Putamen (tissue), 1 donor: ENCODE data around the gene ARHGAP26.
"Not testable (repeated sequence)": the region's sequence is repeated elsewhere in the genome, so short reads cannot be mapped to it uniquely, and the experiment has no call there.

ENCODE experiments used
- DNase-seq: peaks from one replicate; pipeline ENCODE4 v3.0.0-alpha.2; 2016; ENCODE audit warnings: low spot score

ARHGAP26 gene

DNA sequence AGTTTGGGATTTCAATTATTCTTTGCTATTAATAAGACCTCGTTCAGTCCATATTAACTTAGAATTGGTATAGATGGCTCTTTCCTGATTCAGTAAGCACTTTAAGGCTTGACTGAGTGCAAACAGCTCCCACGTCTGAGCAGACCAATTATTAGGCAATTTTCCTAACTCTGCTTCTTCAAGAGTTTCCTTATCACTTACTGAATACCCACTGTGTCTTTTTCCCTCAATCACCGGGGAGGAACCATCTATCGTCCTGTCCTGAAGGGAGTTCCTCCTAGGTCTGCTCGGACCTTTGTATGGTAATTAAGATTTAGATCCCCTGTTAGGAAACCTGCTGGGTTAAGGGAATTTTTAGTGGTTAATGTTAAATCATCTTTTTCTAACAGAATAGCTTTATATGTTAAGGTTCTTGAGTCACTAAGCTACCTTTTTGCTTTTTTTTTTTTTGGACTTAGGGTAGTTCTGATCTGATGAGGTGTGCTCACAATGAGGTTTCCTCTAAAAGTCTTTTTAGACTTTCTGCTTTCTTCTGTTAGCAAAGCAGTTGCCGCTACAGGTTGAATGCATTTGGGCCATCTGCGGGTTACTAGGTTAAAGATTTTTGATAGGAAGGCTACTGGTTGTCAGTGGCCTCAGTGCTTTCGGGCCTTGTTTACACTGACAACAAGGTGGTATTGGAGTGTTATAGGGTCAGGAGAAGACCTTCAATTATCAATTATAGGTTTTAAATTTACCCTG is 322.7 kb downstream of the ARHGAP26 start:
- DNase-seq: not testable (repeated sequence)

DNA sequence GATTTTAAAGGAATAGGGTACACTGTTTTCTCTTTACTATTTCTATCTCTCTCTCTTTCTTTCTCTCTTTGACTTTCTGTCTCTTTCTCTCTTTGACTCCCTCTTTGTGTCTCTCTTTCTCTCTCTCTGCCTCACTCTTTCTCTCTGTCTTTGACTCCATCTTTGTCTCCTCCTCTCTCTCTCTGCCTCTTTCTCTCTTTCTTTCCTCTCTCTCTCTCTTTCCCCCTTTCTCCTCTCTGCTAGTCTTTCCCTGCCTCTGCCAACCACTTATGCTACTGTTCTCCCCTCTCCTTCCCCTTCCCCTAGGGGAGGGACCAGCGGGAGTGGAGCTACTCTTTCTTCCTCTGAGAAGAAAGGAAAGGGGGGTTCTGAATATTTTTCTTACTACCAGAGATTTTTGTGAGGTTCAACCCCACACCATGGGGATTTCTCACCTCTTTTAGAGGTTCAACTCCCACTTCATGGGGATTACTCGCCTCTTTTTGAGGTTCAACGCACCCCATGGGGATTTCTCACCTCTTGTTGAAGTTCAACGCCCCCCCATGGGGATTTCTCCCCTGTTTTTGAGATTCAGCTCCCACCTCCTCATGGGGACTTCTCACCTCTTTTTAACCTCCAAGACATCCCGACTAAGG is 323.4 kb downstream of the ARHGAP26 start:
- DNase-seq: no peak

DNA sequence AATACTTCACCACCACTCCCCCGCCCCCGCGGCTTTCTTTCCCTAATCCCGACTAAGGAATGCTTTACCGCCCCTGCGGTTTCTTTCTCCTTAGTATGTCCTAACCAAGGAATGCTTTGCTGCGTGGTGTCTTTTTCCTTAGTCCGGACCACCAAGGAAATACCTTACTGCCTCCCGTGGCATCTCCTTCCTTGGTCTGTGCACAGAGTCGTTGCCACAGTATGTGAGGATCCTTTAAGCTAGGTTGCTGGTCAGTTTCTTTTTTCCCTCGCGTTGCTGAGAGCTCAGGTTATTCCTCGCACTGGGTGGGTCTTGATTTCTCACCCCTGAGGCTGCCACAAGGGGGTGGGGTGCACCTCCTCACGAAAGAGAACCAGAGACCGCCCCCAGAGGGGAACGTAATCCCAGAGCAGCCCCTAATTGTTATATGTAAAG is 323.9 kb downstream of the ARHGAP26 start:
- no peak for DNase-seq

DNA sequence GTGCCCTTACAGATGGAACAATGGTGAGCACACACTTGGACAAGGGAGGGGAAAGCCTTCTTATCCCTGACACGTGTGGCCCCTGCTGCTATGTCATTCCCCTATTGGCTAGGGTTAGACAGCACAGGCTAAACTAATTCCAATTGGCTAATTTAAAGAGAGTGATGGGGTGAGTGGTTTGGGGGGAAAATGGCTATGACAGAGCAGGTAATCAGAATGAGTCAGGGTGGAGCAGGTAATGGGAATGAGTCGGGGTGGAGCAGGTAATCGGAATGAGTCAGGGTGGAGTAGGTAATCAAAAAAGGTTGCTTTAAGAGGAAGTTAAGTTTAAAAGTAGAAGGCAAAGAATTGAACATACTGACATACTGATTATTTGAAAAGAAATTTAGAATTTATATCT is 324.4 kb downstream of the ARHGAP26 start:
- DNase-seq: not testable (repeated sequence)

DNA sequence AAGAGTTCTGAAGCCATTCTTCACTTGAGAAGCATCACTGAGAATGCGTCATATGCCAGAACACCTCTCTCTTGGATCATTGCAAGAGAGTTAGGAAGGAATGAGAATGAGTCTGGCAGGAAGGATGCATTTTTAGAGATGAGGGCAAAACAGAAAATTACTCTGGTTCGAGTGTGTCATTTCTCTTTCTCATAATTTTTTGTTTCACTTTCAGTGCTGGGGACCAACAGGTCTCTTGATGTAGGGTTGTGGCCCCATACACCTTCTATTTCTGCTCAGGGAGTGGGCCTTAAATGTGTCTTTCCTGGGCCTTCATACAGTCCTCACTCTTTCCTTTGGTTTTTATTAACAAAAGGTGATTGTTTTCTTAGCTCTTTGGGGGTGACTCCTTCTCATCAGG is 330.9 kb downstream of the ARHGAP26 start:
- DNase-seq: no peak

DNA sequence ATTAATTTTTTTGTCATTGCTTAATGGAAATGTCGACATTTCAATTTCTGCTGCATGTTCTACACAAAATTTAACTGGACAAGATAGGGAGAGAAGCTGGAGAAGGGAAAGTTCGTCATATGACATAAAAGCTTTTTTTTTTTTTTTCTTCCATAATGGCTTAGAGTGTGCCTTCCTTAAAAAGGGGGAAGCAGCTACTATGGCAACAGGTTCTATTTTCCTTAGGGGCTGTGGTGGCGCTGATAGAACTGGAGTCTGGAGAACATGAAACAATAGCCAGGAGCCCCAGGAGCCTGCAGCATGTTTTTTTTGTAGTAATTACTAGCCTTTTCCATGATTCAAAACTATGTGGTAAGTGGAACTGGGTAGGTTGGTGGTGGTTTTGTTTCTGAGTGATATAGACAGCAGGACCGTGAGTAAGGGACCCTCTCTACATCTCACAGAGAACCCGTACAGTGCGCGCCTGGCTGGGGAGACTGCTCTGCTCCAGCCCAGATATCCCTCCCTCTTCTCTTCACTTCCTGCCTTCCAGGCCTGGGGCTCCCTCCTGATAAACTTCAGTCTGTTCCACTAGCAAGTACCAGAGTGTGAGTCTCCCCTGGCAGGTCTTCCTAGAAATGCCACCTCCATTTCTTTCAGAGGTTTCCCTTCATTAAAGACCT is 331.7 kb downstream of the ARHGAP26 start:
- no peak for DNase-seq

DNA sequence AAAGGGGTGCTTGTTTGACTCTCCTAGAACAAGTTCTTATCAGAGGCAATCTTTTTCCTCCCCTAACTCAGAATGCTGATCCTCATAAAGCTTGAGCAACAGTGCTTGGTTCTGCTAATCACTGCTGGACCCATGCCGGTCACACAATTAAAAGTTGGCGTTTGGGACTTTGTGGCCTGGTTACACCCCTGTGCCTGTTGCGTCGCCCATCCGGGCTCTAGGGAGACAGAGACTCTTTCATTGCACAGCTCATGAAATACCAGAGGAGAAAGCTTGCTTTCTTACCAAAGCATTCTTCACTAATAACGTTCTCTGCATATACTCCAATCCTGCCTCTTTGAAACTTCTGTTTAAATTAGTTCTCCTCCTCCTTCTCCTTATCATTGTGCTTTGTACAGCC is 332.2 kb downstream of the ARHGAP26 start:
- DNase-seq: no peak

DNA sequence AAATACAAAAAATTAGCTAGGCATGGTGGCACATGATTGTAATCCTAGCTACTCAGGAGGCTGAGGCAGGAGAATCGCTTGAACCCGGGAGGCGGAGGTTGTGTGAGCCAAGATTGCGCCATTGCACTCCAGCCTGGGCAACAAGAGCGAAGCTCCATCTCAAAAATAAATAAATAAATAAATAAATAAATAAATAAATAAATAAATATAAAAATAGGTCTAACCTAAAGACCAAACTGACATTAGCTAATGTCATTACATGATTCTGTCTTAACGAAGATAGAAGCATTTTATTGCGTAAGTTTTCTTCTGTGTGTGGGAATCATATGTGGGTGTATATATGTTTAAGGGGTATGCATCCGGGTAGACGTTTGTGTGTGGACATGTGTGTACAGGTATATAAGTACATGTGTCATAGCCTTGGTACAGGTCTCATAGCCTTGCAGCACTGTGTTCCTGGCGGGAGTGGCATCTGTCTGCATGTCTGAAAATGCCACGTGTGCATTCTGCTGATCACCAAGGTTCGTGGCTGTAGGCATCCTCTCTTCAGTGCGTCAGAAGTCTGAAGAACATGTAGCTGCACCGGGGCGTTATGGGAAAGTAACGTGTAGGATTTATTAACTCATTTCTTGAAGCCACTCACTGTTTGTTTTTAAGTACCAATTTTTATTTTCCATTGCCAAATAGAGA is 335.2 kb downstream of the ARHGAP26 start:
- DNase-seq: no peak

DNA sequence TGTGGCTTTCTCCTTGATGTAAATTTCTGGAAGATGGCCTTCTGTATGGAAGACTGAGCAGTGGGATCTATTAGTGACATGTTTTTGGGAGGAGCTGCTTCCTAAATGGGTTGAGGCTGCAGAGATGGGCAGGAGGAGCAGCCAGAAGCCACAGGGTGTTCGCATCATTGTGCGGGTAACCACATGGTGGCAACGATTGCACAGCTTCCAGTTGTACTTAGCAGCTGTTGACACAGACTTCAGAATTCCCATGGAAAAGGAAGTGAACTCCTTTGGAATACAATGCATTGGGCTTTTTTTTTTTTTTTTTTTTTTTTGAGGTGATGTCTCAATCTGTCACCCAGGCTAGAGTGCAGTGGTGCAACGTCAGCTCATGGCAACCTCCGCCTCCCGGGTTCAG is 336.0 kb downstream of the ARHGAP26 start:
- DNase-seq: no peak

DNA sequence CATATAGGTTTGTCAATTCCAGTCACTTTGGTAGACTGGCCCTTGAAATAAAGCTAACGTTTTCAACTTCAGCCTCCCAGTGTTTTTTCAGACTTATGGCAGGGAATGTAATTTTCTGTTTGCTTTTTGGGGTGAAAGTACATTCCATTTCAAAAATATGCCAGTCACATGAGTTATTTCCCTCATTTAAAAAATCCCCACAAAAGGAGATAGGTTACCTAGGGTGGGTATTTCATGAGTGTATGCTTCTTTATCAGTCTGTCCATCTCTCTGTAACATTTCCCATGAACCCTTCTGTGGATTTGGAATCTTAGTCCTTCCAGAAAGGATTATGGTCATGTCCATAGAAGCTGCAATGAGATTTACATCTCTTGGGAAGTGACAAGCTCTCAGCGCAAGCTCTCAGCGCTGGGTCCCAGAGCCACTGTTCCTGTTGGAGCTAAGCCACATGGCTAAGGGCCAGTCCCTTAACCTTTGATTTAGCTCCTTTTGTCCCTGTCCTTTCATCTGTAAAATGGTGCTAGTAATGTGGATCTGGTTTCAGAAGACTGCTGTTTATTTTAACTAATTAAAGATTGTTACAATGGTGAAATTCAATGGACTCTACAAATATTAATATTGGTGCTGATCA is 338.4 kb downstream of the ARHGAP26 start:
- no peak for DNase-seq

DNA sequence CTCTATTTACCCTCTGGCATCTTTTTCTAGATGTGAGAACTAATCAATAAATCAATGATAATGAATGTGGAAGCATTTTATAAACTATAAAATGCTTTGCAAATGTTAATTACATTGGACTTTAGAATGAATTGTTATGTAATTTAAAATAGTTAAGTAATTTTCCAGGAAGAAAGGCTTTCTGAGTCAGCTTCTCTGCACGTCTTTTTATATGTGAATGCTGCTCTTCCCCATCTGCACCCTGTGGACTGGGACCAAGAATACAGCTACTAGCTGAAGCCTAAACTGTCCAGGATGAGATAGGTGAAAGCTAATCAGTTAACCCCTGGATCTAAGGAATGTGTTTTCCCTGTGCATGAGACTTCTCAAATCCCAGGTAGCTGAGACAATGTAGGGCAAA is 340.4 kb downstream of the ARHGAP26 start:
- no peak for DNase-seq

DNA sequence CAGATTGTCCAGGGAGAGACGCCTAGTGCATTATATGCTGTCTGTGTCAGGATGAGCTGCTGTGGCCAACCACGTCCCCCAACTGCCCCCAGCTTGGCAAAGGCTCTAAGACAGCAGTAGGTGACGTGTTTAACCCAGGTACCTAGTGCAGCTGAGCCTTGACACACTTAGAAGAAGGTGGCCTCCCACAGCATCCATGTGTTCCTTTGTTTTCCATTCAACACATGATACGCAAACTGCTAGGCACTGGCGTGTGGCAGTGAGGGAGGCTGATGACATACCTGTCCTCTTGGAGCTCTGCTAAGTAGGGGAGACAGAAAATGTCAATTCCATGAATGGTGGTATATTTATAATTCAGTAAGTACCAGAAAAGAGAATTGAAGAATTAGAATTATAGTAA is 341.6 kb downstream of the ARHGAP26 start:
- DNase-seq: no peak

DNA sequence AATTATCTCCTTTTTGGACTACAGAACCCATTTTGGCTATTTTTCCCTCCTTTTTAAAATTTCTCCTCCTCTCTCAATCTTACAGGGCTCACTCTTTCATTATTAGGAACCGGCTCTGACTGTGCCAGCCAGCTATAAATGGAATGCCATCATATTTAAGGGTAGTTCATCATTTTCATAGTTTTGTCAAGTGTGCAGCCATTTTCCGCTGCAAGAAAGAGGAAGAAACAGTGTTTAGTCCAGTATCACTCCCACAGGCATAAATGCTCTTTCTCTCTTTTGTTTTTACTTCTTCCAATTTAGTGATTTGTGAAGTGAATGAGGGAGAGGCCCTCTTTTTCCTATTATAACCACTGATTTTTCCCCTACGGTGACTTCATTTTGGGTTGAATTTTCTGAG is 343.3 kb downstream of the ARHGAP26 start:
- DNase-seq: no peak

DNA sequence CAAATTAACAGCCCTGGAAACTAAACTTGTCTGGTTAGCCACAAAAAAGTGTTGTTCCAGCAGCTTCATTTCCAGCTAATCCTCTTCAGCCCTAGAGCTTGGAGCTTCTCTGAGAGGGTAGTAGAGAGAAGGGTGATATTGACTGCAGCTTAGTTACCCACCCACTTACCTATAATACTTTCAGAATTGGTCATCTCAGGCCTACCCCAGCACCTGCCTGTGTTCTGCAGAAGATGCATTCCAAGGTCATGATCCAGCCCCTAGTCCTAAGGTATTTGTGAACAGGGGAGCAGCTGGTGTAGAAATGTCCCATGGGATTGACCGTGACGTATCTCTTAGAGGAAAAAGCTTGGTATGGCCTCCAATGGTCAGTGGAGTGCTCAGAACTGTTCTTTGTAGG is 344.3 kb downstream of the ARHGAP26 start:
- no peak for DNase-seq

DNA sequence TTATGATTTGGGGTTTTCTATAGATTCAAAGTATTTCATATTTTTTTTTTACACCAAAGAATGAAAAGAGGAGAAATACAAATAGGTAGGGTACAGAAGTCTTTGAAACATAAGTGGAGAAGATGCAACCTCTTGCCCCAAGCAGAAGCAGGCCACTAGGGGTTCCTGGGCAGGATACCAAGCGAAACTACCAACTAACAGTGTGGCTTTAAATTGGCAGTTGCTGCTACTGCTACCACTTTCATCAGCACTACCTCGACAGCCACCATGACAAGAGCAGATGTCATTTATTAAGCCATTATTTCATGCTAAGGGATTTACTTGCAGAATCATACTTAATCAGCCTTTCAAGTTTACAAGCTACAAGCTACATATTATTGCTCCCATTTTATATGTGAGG is 345.2 kb downstream of the ARHGAP26 start:
- DNase-seq: no peak

DNA sequence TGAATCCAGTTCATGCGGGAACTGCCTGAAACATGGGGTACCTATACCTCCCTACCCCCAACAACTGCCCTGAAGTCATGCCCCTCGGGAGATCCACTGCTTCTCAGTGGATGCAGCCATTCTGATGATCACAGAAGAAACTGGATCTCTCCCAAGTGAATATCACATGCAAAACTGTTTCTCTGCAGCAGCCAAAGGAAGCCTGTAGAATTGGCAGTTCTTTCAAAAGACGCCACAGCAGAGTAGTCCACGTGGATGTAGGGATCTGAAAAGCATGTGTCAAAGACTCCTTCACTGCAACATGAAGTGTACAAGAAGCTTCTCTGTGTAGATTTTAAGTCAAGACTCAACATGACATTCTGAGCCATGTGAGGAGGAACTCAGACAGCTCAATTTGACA is 346.6 kb downstream of the ARHGAP26 start:
- no peak for DNase-seq

DNA sequence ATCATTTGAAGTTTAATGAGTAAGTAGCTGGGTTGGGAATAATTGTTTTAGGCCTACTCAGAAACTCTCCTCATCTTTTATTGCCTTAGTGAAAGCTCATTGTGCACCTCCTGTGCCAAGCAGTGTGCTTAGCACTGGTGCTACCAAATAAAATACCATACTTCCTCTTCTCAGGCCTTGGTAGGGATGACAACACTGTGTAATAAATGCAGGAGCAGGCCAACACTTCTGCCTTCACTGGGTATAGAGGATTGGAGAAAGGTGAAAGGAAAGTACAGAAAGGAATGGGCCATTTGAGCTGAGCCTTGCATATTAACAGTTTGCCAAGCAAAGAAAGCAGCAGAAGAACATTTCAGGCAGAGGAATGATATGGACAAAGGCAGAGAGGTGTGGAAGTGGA is 347.6 kb downstream of the ARHGAP26 start:
- DNase-seq: no peak

DNA sequence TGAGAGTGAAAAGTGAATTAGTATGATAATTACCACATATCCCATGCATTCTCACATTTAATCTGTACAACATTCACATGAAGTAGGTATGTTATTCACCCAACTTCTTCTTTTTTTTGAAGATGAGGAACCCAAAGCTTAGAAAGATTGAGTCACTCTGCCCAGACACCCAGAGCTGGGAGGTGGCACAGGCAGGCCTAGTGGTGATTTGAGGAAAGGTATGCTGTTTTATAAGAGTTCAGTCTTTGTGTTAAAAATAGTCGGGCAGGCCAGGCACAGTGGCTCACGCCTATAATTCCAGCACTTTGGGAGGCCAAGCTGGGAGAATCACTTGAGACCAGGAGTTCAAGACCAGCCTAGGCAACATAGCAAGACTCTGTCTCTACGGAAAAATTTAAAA is 348.0 kb downstream of the ARHGAP26 start:
- DNase-seq: no peak

DNA sequence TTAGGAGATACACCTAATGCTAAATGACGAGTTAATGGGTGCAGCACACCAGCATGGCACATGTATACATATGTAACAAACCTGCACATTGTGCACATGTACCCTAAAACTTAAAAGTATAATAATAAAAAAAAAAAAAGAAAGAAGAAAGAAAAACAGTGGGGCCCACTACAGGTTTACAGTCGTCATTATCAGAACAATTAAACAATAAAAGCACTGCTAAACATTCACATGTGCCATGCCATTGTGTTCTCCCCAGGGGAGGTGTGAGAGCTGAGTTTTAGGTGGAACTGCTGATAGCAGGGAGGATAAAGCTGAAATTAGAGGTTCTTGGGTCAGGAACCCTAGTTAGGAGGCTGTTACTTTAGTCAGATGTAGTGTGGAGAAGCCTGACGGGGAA is 348.6 kb downstream of the ARHGAP26 start:
- DNase-seq: not testable (repeated sequence)

DNA sequence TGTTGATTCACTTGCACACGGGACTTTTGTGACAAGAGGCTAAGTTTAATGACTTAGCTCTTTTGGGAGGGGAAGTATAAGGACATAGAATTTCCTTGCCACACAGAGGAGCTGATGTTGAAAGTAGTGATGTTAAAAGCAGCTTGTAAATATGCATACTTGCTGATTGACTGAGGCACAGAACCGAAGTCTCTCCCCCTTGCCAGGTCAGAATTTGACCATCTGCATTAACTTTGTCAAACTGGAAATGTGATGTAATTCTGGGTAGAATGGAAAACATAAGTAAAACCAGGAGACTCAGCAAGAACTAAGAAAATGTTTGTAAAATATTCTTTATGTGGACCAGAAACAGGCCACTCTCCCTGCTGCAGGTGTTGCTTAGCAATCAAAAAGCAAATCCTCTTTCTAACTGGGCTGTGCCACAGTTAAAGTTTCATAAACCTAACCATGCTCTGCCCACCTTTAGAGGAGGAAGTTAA is 349.2 kb downstream of the ARHGAP26 start:
- no peak for DNase-seq

DNA sequence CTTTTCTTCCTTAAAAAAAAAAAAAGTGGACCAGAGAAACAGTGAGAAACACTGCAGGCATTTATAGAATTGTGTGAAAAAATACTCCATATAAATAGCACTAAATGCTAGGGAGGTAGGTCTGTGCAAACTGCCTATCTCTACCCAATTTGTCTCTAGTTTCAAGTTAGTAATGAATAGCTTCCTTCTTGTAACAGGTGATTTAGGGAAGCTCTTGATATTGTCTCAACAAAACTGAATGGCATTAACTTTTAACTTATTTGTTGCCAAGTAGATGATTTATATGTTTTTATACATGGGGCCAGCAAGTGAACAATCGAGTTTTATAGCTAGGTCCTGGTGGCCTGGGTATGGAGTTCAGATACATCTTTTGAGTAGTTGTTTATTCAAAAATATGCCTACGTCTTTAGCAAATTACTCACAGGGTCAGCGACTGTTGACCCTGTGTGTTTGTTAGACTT is 349.7 kb downstream of the ARHGAP26 start:
- DNase-seq: no peak
